T-cell (primary cell): ENCODE data around the gene ZNF597. TPM values are rescaled to one million over a fixed set of nuclear protein-coding genes. Genes with fewer than 3 reads are reported as not detected.

ENCODE experiments used
- ATAC-seq, 4 experiments: fragments of 200-7000 bp in 3 of 4; fragments of 150-1000 bp in 1 of 4; cut with Tn5 transposase; replicated peaks in 1 of 4; 1 replicate in 3 of 4; 2 replicates in 1 of 4; pipeline ENCODE4 v1.10.0; 2021; ENCODE audit warnings: moderate library complexity in 3 of 4, mild to moderate bottlenecking in 2 of 4, moderate number of reproducible peaks in 1 of 4
- CTCF ChIA-PET, 2 donors: fragments of 300-600 bp; sonication (Branson Sonifier 250); formaldehyde crosslinking; loops; one replicate each; lab custom pipeline; 2022; ENCODE audit warnings: antibody characterized with exemption in 2 of 2; lab: Charles Lee
- POLR2A ChIA-PET, 2 donors: fragments of 300-600 bp; sonication (Branson Sonifier 250); formaldehyde crosslinking; loops; one replicate each; lab custom pipeline; 2022; ENCODE audit warnings: antibody characterized with exemption in 2 of 2; lab: Charles Lee
- DNase-seq, 35 experiments: peaks; one replicate each; pipeline versions ENCODE4 v3.0.0 to v3.0.0-alpha.2; 2013 to 2023
- H3K27ac ChIP-seq: one replicate; pipeline ENCODE4 v1.5.1; 2013; ENCODE audit warnings: low read length
- H3K27me3 ChIP-seq, 2 experiments: replicated peaks in 1 of 2; 1 replicate in 1 of 2; 2 replicates in 1 of 2; pipeline versions ENCODE4 v1.6.1 to v1.7.0; 2013; ENCODE audit warnings: low read length in 1 of 2, mixed read lengths in 1 of 2; ENCODE audit not compliant: control insufficient read depth in 2 of 2, insufficient read depth in 2 of 2; ENCODE audit errors: extremely low read depth in 1 of 2
- H3K36me3 ChIP-seq, 2 donors: 1 replicate in 1 of 2; 2 replicates in 1 of 2; pipeline versions ENCODE4 v1.6.1 to v1.7.0; 2013; ENCODE audit warnings: low read length in 1 of 2; ENCODE audit not compliant: control insufficient read depth in 2 of 2, insufficient read depth in 1 of 2; ENCODE audit errors: extremely low read depth in 1 of 2
- H3K4me1 ChIP-seq, 2 experiments: 1 replicate in 1 of 2; 2 replicates in 1 of 2; pipeline versions ENCODE4 v1.6.1 to v1.7.0; 2013; ENCODE audit warnings: low read length in 2 of 2, mixed read lengths in 1 of 2; ENCODE audit not compliant: insufficient read depth in 2 of 2, control insufficient read depth in 1 of 2; ENCODE audit errors: extremely low read depth in 1 of 2
- H3K4me3 ChIP-seq, 2 donors: 1 replicate in 1 of 2; 2 replicates in 1 of 2; pipeline versions ENCODE4 v1.5.1 to v1.7.0; 2013; ENCODE audit warnings: mild to moderate bottlenecking in 2 of 2, low read length in 1 of 2, moderate library complexity in 1 of 2; ENCODE audit not compliant: control insufficient read depth in 1 of 2; ENCODE audit errors: extremely low read depth in 1 of 2
- H3K9me3 ChIP-seq: 2 replicates; pipeline ENCODE4 v1.7.0; 2013
- H3K27ac Mint-ChIP-seq, 2 donors: one replicate each; pipeline ENCODE4 v1.8.0; 2020 to 2021; ENCODE audit warnings: mild to moderate bottlenecking in 2 of 2, mixed read lengths in 2 of 2
- H3K27me3 Mint-ChIP-seq, 2 donors: one replicate each; pipeline ENCODE4 v1.8.0; 2021 to 2022; ENCODE audit warnings: mixed read lengths in 2 of 2
- H3K36me3 Mint-ChIP-seq: one replicate; pipeline ENCODE4 v1.8.0; 2021; ENCODE audit warnings: mixed read lengths
- H3K4me1 Mint-ChIP-seq, 3 donors: one replicate each; pipeline ENCODE4 v1.8.0; 2020 to 2022; ENCODE audit warnings: mixed read lengths in 3 of 3, mild to moderate bottlenecking in 1 of 3
- H3K4me3 Mint-ChIP-seq, 3 donors: one replicate each; pipeline ENCODE4 v1.8.0; 2020 to 2022; ENCODE audit warnings: mild to moderate bottlenecking in 3 of 3, mixed read lengths in 3 of 3, moderate library complexity in 3 of 3
- H3K9me3 Mint-ChIP-seq, 3 donors: one replicate each; pipeline ENCODE4 v1.8.0; 2020 to 2022; ENCODE audit warnings: mixed read lengths in 3 of 3
- WGBS: methylation state at CpG from one replicate; pipeline ENCODE4 v1.1.5; 2013; ENCODE audit warnings: missing lambda C conversion rate; ENCODE audit not compliant: insufficient coverage; 5-methylcytosine and 5-hydroxymethylcytosine counted together
- total RNA-seq, 35 experiments: library from RNA in 6 of 35; stranded (reverse) in 6 of 35; fragments of 120-200 nt in 1 of 35; gene quantifications; one replicate each; pipeline versions ENCODE4 v1.2.1 to v1.2.4 and lab custom pipeline; 2013 to 2026

ZNF597 gene
- total RNA-seq, 5 donors from 2014 or later (not counting 1 experiment from before 2014, with no cell fraction given) = 2.2 to 4.8 (median 4.3) TPM

DNA sequence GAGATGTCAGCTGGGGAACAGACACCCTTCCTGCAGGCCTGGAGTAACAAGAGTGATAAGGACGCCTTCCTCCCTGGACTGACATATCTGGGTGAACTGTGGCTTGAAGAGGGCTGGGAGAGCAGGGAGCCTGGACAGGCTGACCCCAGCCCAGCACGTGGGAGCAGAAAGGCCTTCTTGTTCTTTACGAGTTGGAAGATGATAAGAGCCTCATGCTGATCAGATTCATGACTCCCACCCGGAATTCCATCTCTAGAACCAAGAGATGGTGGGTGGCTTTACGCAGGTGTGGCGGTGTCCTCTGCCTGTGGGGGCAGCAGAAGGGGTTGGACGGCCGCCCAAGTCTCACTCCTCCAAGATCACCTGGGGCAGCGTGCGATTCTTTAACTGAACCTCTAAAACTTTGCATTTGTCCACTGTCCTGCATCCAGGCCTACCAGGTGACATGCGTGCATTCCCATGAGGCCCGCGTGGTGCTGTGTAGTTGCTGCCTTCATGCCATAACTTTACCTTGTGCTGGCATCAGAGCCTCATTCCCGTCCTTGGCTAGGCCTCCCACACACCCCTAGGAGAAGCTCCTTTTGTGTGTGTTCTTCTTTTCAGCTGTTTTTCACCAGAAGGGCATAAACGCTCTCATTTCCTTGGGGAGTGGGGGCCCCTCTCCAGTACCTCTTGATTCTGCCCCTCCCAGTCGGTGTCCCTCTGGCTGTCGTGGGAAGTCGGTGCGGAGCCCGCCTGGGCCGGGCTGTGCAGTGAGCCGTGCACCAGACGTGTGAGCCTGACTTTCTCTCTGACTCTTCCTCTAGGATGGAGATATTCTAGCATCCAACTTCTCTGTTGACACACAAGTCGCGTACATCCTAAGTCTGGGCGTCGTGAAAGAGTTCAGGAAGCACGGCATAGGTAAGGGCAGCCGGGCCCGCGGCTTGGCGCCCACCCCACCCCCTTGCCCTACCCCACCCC, 38.7 kb upstream of the ZNF597 start:
- peaks cover 0 to 7% (median 3%) of the 10 kb centered on the region in 3 donors for H3K4me1 Mint-ChIP-seq
- Histone ChIP-seq H3K9me3 (no peaks in the 10 kb centered on the region), H3K27ac (no peak overlapping the region), H3K4me1 (peaks cover 0 to 6% of the 10 kb centered on the region in 2 experiments), H3K27me3 (no peaks in the 10 kb centered on the region), H3K4me3 (no peak overlapping the region), H3K36me3 (peaks cover 46 to 77% of the 10 kb centered on the region in 2 donors)
- WGBS = 94% methylated on average over 19 of the region's 32 CpGs
- no peaks in the 10 kb centered on the region for H3K27me3 Mint-ChIP-seq
- peak overlapping the region in 1 of 2 donors; percentile 16 for H3K27ac Mint-ChIP-seq
- POLR2A ChIA-PET = no interaction called here
- no peaks in the 10 kb centered on the region for H3K9me3 Mint-ChIP-seq
- CTCF ChIA-PET = no interaction called here
- H3K36me3 Mint-ChIP-seq = peaks cover 51% of the 10 kb centered on the region
- no peak overlapping the region for H3K4me3 Mint-ChIP-seq
- DNase-seq (no peak), ATAC-seq (no peak)

DNA sequence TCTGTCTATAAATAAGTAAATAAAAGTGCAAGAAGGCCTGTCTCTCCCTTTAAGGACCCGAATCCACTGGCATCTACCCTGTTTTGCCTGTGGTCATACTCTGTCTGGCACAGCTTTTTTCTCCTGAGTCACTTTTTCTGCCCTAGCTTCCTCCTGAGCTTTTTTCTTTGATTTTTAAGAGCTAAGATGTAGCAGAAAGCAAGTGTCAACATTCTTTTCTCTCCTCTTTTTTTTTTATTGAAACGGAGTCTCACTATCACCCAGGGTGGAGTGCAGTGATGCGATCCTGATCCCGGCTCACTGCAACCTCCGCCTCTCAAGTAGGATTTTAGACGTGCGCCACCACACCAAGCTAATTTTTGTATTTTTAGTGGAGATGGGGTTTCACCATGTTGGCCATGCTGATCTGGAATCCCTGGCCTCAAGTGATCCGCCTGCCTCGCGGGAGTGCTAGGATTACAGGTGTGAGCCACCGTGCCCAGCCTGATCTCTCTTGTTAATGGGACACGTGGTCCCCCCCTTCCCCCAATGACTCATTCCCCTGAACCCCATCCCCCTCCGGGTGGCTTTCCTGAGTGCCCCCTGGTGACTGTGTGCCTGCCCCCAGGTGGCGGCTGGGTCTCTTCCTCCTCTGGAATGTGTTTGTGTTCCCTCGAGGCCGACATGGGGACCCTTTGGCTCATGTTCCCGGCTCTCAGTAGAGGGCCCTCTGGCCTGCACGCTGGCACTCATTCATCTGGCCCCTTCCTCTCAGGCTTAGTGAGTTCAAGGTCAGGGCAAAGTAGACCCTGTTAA, 37.8 kb upstream of the ZNF597 start:
- 89% methylated on average over 8 of the region's 18 CpGs for WGBS
- ATAC-seq = no peak
- Histone ChIP-seq H3K4me3 (no peak overlapping the region), H3K27ac (no peak overlapping the region), H3K36me3 (peaks cover 44 to 72% of the 10 kb centered on the region in 2 donors), H3K4me1 (peaks cover 0 to 6% of the 10 kb centered on the region in 2 experiments), H3K27me3 (no peaks in the 10 kb centered on the region), H3K9me3 (no peaks in the 10 kb centered on the region)
- H3K27me3 Mint-ChIP-seq = no peaks in the 10 kb centered on the region
- ChIA-PET POLR2A (no interaction called here), CTCF (no interaction called here)
- H3K4me3 Mint-ChIP-seq = no peak overlapping the region
- peaks cover 46% of the 10 kb centered on the region for H3K36me3 Mint-ChIP-seq
- no peak for DNase-seq
- H3K27ac Mint-ChIP-seq = peak overlapping the region in 1 of 2 donors; percentile 16
- peaks cover 0 to 7% (median 3%) of the 10 kb centered on the region in 3 donors for H3K4me1 Mint-ChIP-seq
- no peaks in the 10 kb centered on the region for H3K9me3 Mint-ChIP-seq

- Mint-ChIP-seq H3K27ac (peak overlapping the region in 1 of 2 donors; percentile 22), H3K27me3 (no peaks in the 10 kb centered on the region), H3K36me3 (peaks cover 43% of the 10 kb centered on the region), H3K4me3 (no peak overlapping the region), H3K4me1 (peaks cover 4 to 7% (median 5%) of the 10 kb centered on the region in 3 donors), H3K9me3 (no peaks in the 10 kb centered on the region)
- H3K4me3 ChIP-seq = no peak overlapping the region
- peak in 2 of 35 experiments; percentile 34 to 38 for DNase-seq
- peaks cover 0 to 6% of the 10 kb centered on the region in 2 experiments for H3K4me1 ChIP-seq
- H3K27ac ChIP-seq = peak overlapping the region; percentile 23
- peak in 1 of 4 experiments; percentile 56 for ATAC-seq
- no peaks in the 10 kb centered on the region for H3K27me3 ChIP-seq
- H3K9me3 ChIP-seq = no peaks in the 10 kb centered on the region
- ChIA-PET CTCF (no interaction called here), POLR2A (no interaction called here)
- WGBS = 80% methylated on average over 8 of the region's 12 CpGs
- peaks cover 31 to 62% of the 10 kb centered on the region in 2 donors for H3K36me3 ChIP-seq
These were observed 36.4 kb upstream of the ZNF597 start for GRCh38 chr16:3479654-3480216.

DNA sequence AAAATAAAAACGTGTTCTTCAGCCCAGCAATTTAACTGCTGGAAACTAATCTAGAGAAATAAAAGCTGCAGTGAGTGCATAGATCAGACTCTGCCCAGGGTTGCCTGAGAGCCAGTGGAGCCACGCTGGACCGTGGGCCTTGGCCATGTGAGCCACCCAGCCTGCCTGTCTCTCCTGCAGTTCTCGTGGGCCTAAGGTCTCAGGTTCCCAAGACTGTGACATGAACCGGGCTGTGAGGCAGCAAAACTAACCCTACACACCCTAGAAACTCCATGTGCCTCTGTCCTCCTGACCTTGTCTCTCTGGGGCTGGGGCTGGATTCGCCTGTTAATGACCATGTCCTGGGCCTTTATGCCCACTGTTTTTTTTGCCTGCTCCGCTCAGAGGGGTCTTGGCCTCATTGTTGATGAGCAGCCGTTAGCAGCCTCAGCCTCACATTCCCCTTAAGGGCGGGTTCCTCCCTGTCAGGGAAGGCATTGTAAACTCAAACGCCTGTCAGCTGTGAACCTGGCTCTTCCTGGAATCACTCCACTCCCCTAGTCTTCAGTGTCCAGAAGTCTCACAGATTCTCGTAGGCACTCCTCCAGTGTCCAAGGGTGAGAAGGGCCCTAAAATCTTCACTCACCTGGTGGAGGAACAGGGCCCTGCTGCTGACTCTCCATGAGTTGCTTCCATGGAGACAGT, 35.1 kb upstream of the ZNF597 start:
- no peak for DNase-seq
- H3K36me3 ChIP-seq = peaks cover 30 to 49% of the 10 kb centered on the region in 2 donors

DNA sequence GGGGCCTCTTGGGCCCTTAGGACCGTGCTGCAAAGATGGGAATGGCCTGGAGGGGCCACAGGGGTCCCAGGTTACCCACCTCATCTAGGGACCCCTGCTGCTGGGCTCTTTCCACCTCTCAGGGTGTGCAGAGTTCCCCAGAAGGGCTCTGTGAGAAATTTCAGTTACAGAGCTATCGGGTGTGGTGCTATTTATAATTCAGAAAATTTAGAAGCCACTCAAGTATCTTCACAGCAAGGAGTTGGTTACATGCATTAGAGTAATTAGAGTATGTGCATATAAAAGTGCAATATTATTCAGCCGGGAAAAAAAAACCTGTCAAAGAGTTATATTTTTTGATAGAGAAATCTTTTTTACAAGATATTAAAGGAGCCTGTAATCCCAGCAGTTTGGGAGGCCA, 33.1 kb upstream of the ZNF597 start:
- no peak for ATAC-seq
- peaks cover 15 to 17% (median 16%) of the 10 kb centered on the region in 3 donors for H3K4me1 Mint-ChIP-seq
- Histone ChIP-seq H3K4me3 (no peak overlapping the region), H3K27ac (no peak overlapping the region), H3K27me3 (no peaks in the 10 kb centered on the region), H3K9me3 (no peaks in the 10 kb centered on the region), H3K4me1 (peaks cover 0 to 12% of the 10 kb centered on the region in 2 experiments), H3K36me3 (peaks cover 16 to 37% of the 10 kb centered on the region in 2 donors)
- no peak overlapping the region for H3K4me3 Mint-ChIP-seq
- H3K27me3 Mint-ChIP-seq = no peaks in the 10 kb centered on the region
- H3K36me3 Mint-ChIP-seq = peaks cover 31% of the 10 kb centered on the region
- ChIA-PET POLR2A (no interaction called here), CTCF (no interaction called here)
- no peak overlapping the region for H3K27ac Mint-ChIP-seq
- 100% methylated on average over 1 of the region's 3 CpGs for WGBS
- no peaks in the 10 kb centered on the region for H3K9me3 Mint-ChIP-seq
- no peak for DNase-seq

More for the DNA sequence above, 35.1 kb upstream of the ZNF597 start:
- Mint-ChIP-seq H3K36me3 (peaks cover 36% of the 10 kb centered on the region), H3K4me3 (no peak overlapping the region), H3K4me1 (peaks cover 4 to 8% (median 6%) of the 10 kb centered on the region in 3 donors), H3K27me3 (no peaks in the 10 kb centered on the region), H3K9me3 (no peaks in the 10 kb centered on the region), H3K27ac (no peak overlapping the region)
- H3K9me3 ChIP-seq = no peaks in the 10 kb centered on the region
- peaks cover 0 to 6% of the 10 kb centered on the region in 2 experiments for H3K4me1 ChIP-seq
- 94% methylated on average over 9 of the region's 11 CpGs for WGBS
- H3K27ac ChIP-seq = no peak overlapping the region
- POLR2A ChIA-PET = no interaction called here
- ATAC-seq = no peak
- no peak overlapping the region for H3K4me3 ChIP-seq
- H3K27me3 ChIP-seq = no peaks in the 10 kb centered on the region
- CTCF ChIA-PET = no interaction called here
